Nephron progenitor cell (in vitro differentiated cells): ENCODE results near the gene ATP9B.
A peak's percentile ranks its signal among the peaks of the same experiment; 100 is the strongest.
"Not testable (repeated sequence)": the region's sequence is repeated elsewhere in the genome, so short reads cannot be mapped to it uniquely, and the experiment has no call there.

Source experiments
- DNase-seq: peaks from one replicate; pipeline ENCODE4 v3.0.0; 2021
- H3K27ac Mint-ChIP-seq: 2 replicates; pipeline ENCODE4 v1.8.0; 2021; ENCODE audit warnings: mild to moderate bottlenecking, moderate library complexity, mixed read lengths
- H3K27me3 Mint-ChIP-seq: 2 replicates; pipeline ENCODE4 v1.8.0; 2021; ENCODE audit warnings: mild to moderate bottlenecking, low read depth, mixed read lengths; ENCODE audit not compliant: poor library complexity
- H3K36me3 Mint-ChIP-seq: 2 replicates; pipeline ENCODE4 v1.8.0; 2021; ENCODE audit warnings: low read depth, mixed read lengths
- H3K4me1 Mint-ChIP-seq: 2 replicates; pipeline ENCODE4 v1.8.0; 2021; ENCODE audit warnings: mixed read lengths
- H3K4me3 Mint-ChIP-seq: 2 replicates; pipeline ENCODE4 v1.8.0; 2021; ENCODE audit warnings: mild to moderate bottlenecking, moderate library complexity, mixed read lengths
- H3K9me3 Mint-ChIP-seq: 2 replicates; pipeline ENCODE4 v1.8.0; 2021; ENCODE audit warnings: mild to moderate bottlenecking, moderate library complexity, mixed read lengths
- TF ChIP-seq, protein P1 (sequence below): fragments of 200-600 bp; sonication (generic); IDR thresholded peaks from 2 replicates; pipeline ENCODE4 v1.5.0; 2021; ENCODE audit warnings: antibody characterized with exemption

Gene ATP9B

DNA sequence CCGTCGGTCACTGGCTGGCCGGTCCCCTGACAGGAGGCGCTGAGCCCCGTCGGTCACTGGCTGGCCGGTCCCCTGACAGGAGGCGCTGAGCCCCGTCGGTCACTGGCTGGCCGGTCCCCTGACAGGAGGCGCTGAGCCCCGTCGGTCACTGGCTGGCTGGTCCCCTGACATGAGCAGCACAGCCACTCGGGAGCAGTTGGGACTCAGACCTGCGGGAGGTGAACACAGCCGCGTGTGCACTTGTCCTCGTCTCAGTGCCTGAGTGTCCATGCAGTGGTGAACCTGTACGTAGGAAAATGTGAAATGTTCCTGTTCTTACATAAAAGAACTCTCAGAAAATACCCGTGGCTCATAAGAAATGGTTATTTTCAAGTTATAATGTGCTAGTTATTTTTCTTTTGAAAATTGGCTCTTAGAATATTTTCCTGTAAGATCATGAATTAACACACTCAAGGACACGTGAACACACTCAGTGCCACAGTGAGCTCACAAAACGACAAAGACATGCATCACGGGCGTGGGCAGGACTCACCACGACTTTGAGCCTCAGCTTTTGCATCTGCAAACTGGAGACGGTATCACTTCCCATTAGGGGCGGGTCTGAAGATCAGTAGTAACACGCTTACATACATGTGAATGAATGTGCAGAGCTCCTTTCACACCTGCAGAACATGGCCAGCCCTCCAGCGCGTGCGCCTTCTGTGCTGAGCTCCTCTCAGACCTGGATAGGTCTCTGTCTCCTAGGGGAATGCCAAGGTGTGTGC lies 305.4 kb downstream of the ATP9B start:
- DNase-seq: no peak
- Mint-ChIP-seq H3K4me1 (peaks cover 14% of the 10 kb centered on the region), H3K9me3 (no peaks in the 10 kb centered on the region), H3K36me3 (peaks cover 58% of the 10 kb centered on the region), H3K4me3 (no peak overlapping the region), H3K27me3 (peaks cover 9% of the 10 kb centered on the region), H3K27ac (no peak overlapping the region)
- TF ChIP-seq, protein P1, sequence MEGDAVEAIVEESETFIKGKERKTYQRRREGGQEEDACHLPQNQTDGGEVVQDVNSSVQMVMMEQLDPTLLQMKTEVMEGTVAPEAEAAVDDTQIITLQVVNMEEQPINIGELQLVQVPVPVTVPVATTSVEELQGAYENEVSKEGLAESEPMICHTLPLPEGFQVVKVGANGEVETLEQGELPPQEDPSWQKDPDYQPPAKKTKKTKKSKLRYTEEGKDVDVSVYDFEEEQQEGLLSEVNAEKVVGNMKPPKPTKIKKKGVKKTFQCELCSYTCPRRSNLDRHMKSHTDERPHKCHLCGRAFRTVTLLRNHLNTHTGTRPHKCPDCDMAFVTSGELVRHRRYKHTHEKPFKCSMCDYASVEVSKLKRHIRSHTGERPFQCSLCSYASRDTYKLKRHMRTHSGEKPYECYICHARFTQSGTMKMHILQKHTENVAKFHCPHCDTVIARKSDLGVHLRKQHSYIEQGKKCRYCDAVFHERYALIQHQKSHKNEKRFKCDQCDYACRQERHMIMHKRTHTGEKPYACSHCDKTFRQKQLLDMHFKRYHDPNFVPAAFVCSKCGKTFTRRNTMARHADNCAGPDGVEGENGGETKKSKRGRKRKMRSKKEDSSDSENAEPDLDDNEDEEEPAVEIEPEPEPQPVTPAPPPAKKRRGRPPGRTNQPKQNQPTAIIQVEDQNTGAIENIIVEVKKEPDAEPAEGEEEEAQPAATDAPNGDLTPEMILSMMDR: no peak

DNA sequence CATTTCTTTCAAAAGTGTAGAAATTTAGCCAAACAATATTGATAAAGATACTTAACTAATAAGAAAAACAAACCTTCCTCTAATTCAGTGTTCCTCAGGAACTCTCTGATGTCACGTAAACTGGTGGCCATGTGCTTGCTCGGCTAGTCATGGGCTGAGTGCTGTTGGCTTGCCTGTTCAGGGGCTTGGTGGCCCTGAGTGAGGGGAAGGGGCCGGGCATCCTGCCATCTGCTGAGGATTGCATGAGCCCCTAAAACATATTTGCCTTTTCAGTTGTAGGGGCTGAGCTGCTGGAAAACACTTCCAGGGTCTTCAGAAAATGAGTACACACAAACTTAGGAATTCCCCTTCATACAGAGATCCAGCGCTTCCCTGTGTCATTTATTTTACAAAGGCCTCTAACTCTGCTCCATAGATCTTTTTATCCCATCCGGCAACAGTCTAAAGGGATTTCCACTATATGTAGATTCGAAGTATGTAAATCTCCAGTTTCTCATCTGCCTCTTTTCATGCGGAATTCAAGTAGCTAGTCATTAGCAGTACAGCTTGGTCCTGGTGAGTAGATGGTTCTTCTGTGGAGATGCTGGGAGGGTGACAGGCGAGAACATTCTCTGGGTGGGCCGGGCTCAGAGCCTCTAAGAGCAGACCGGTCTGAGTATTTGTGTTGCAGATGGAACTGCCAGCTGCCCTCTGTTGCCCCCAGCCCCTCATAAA lies 306.4 kb downstream of the ATP9B start:
- no peak overlapping the region for H3K4me3 Mint-ChIP-seq
- no peak for DNase-seq
- peaks cover 9% of the 10 kb centered on the region for H3K27me3 Mint-ChIP-seq
- TF ChIP-seq, protein P1: no peak
- no peaks in the 10 kb centered on the region for H3K9me3 Mint-ChIP-seq
- H3K27ac Mint-ChIP-seq: no peak overlapping the region
- H3K36me3 Mint-ChIP-seq: peaks cover 49% of the 10 kb centered on the region
- peaks cover 14% of the 10 kb centered on the region for H3K4me1 Mint-ChIP-seq

DNA sequence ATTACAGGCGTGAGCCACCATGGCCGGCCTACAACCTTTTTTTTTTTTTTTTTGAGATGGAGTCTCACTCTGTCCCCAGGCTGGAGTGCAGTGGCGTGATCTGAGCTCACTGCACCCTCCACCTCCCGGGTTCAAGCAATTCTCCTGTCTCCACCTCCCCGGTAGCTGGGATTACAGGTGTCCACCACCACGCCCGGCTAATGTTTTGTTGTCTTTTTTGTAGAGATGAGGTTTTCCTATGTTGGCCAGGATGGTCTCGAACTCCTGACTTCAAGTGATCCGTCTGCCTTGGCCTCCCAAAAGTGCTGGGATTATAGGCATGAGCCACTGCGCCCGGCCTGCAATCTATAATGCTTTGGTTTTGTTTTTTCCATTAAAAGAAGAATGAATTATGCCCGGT lies 307.5 kb downstream of the ATP9B start:
- peaks cover 11% of the 10 kb centered on the region for H3K4me1 Mint-ChIP-seq
- H3K9me3 Mint-ChIP-seq, DNase-seq, H3K27me3 Mint-ChIP-seq, H3K4me3 Mint-ChIP-seq: not testable (repeated sequence)
- peak overlapping the region; percentile 75 for H3K27ac Mint-ChIP-seq
- H3K36me3 Mint-ChIP-seq: peaks cover 43% of the 10 kb centered on the region

DNA sequence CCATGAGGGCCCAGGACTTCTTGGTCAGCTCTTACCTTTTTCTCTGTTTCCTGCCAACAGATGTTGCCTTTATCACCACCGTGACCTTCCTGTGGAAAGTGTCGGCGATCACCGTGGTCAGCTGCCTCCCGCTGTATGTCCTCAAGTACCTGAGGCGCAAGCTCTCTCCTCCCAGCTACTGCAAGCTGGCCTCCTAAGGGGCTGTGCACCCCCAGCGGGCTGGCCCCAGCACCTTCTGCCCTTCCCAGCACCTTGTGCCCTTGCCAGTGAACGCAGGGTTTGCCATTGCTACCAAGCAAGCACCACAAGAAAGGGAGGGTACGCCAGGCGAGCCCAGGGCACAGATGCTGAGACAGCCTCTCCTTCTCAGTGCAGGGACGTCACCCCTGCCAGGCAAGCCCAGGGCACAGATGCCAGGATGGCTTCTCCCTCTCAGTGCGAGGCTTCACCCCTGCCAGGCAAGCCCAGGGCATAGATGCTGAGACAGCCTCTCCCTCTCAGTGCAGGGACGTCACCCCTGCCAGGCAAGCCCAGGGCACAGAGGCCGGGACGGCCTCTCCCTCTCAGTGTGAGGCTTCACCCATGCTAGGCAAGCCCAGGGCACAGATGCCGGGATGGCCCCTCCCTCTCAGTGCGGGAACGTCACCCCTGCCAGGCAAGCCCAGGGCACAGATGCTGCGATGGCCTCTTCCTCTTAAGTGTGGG lies 308.1 kb downstream of the ATP9B start:
- no peak overlapping the region for H3K27ac Mint-ChIP-seq
- no peaks in the 10 kb centered on the region for H3K9me3 Mint-ChIP-seq
- peaks cover 37% of the 10 kb centered on the region for H3K36me3 Mint-ChIP-seq
- DNase-seq: no peak
- H3K27me3 Mint-ChIP-seq: peaks cover 6% of the 10 kb centered on the region
- H3K4me3 Mint-ChIP-seq: no peak overlapping the region
- TF ChIP-seq, protein P1: no peak
- peaks cover 8% of the 10 kb centered on the region for H3K4me1 Mint-ChIP-seq

DNA sequence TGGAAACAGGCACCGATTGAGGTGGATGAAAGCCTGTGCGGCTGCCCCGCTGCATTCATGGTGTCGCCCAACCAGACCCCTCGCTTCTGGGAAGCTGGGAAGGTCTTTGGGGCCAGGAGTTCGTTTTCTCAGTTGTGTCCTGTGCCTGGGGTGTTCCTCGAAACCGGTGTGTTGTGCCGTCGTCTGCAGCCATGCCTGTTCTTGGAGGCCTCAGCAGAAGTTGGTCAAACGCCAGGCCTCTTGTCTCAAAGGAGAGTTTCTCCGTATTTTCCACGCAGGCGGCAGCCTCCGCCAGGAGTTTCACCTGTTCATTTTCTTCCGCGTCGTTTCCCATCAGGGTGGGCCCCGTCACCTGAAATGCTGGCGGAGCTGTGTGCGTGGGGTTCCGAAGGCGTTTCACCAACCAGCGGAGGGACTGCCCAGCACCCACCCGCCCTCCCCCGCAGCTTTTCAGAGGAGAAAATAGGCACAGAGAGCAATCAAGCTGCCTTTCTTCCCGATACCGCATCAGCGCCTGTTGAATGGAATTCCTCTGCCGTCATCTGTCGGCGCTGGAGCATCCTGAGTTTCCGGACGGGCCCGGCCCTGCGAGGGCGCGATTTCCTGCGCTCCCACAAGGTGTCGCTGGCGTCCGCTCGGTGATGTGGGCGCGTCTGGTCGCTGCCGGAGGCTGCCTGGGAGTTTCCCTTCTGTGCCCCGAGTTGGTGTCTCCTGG lies 309.5 kb downstream of the ATP9B start:
- Mint-ChIP-seq H3K36me3 (peaks cover 25% of the 10 kb centered on the region), H3K4me1 (peaks cover 8% of the 10 kb centered on the region), H3K4me3 (peak overlapping the region; percentile 32), H3K9me3 (no peaks in the 10 kb centered on the region), H3K27ac (no peak overlapping the region), H3K27me3 (peaks cover 6% of the 10 kb centered on the region)
- TF ChIP-seq, protein P1: peak; percentile 99
- peak; percentile 92 for DNase-seq
